IMR-90 (cell line): ENCODE data around the gene TSPEAR. TPM values are rescaled to one million over a fixed set of nuclear protein-coding genes. Genes with fewer than 3 reads are reported as not detected.

Experiments
- ATAC-seq: fragments of 200-7000 bp; cut with Tn5 transposase; 2 replicates; pipeline ENCODE4 v1.9.1; 2020; ENCODE audit warnings: low read depth, mild to moderate bottlenecking, moderate library complexity
- BruUV-seq: library from RNA; stranded (reverse); fragments of 400-500 nt; replicated peaks from 2 replicates; lab custom pipeline; 2021; lab: Mats Ljungman, UMichigan
- CTCF ChIA-PET: fragments of 300-600 bp; formaldehyde crosslinking; extraction: SDS; loops from one replicate; lab custom pipeline; 2021; ENCODE audit warnings: antibody characterized with exemption; lab: Yijun Ruan, JAX
- POLR2A ChIA-PET: fragments of 300-600 bp; sonication (Branson Sonifier 250); formaldehyde crosslinking; loops from one replicate; lab custom pipeline; 2022; ENCODE audit warnings: antibody characterized with exemption; ENCODE audit not compliant: unreplicated experiment; lab: Charles Lee
- DNase-seq: peaks from one replicate; pipeline ENCODE4 v3.0.0; 2013
- H2AFZ ChIP-seq: replicated peaks from 2 replicates; pipeline ENCODE3; 2013; ENCODE audit warnings: low read length, mild to moderate bottlenecking; ENCODE audit not compliant: poor library complexity
- H2AK5ac ChIP-seq: 2 replicates; pipeline ENCODE4 v1.6.1; 2013; ENCODE audit warnings: low read depth, low read length, inconsistent platforms
- H2AK9ac ChIP-seq: replicated peaks from 2 replicates; pipeline ENCODE3; 2013; ENCODE audit warnings: mild to moderate bottlenecking, low read depth, low read length, moderate library complexity; ENCODE audit not compliant: poor library complexity
- H2BK120ac ChIP-seq: 2 replicates; pipeline ENCODE4 v1.6.1; 2013; ENCODE audit warnings: low read depth, low read length, inconsistent platforms
- H2BK15ac ChIP-seq: 3 replicates; pipeline ENCODE4 v1.6.1; 2013; ENCODE audit warnings: low read depth, low read length, inconsistent platforms
- H2BK20ac ChIP-seq: 2 replicates; pipeline ENCODE4 v1.6.1; 2013; ENCODE audit warnings: low read depth, mild to moderate bottlenecking, inconsistent platforms, low read length, moderate library complexity
- H2BK5ac ChIP-seq: 2 replicates; pipeline ENCODE4 v1.6.1; 2013; ENCODE audit warnings: mild to moderate bottlenecking, low read depth, low read length, inconsistent platforms; ENCODE audit not compliant: poor library complexity, severe bottlenecking
- H3K14ac ChIP-seq: replicated peaks from 2 replicates; pipeline ENCODE4 v1.6.1; 2013; ENCODE audit warnings: low read depth, low read length, inconsistent platforms
- H3K18ac ChIP-seq: 2 replicates; pipeline ENCODE4 v1.6.1; 2013; ENCODE audit warnings: low read depth, low read length, control low read depth
- H3K23ac ChIP-seq: 2 replicates; pipeline ENCODE4 v1.6.1; 2013; ENCODE audit warnings: low read depth, low read length, inconsistent platforms
- H3K27ac ChIP-seq: 2 replicates; pipeline ENCODE4 v1.5.1; 2013; ENCODE audit warnings: mild to moderate bottlenecking, control low read depth, low read length; ENCODE audit not compliant: insufficient read depth
- H3K27me3 ChIP-seq: 2 replicates; pipeline ENCODE4 v1.6.1; 2013; ENCODE audit warnings: low read length; ENCODE audit not compliant: control insufficient read depth, insufficient read depth
- H3K36me3 ChIP-seq: 2 replicates; pipeline ENCODE4 v1.6.1; 2013; ENCODE audit warnings: low read length, mixed read lengths; ENCODE audit not compliant: control insufficient read depth, insufficient read depth
- H3K4ac ChIP-seq: 2 replicates; pipeline ENCODE4 v1.6.1; 2013; ENCODE audit warnings: low read depth, low read length, inconsistent platforms
- H3K4me1 ChIP-seq: 2 replicates; pipeline ENCODE4 v1.6.1; 2013; ENCODE audit warnings: low read length, mixed read lengths; ENCODE audit not compliant: control insufficient read depth, insufficient read depth
- H3K4me2 ChIP-seq: 2 replicates; pipeline ENCODE4 v1.6.1; 2013; ENCODE audit warnings: low read depth, mild to moderate bottlenecking, control low read depth, low read length, moderate library complexity
- H3K4me3 ChIP-seq: 2 replicates; pipeline ENCODE4 v1.5.1; 2013; ENCODE audit warnings: low read depth, mild to moderate bottlenecking, control low read depth, low read length, moderate library complexity; ENCODE audit not compliant: insufficient read depth
- H3K56ac ChIP-seq: 2 replicates; pipeline ENCODE4 v1.6.1; 2013; ENCODE audit warnings: low read length, inconsistent platforms; ENCODE audit not compliant: insufficient read depth; ENCODE audit errors: extremely low read depth
- H3K79me1 ChIP-seq, 2 experiments: 2 replicates each; pipeline ENCODE4 v1.6.1; 2013; ENCODE audit warnings: low read length in 2 of 2, inconsistent platforms in 1 of 2, low read depth in 1 of 2
- H3K9ac ChIP-seq: 2 replicates; pipeline ENCODE4 v1.6.1; 2013; ENCODE audit warnings: low read depth, low read length, control low read depth
- H3K9me1 ChIP-seq: 2 replicates; pipeline ENCODE4 v1.6.1; 2013; ENCODE audit warnings: low read length, inconsistent platforms; ENCODE audit not compliant: insufficient read depth
- H3K9me3 ChIP-seq: 2 replicates; pipeline ENCODE4 v1.6.1; 2013; ENCODE audit warnings: low read length; ENCODE audit not compliant: control insufficient read depth, insufficient read depth
- H4K20me1 ChIP-seq: 2 replicates; pipeline ENCODE4 v1.6.1; 2013; ENCODE audit warnings: low read length, inconsistent platforms; ENCODE audit not compliant: insufficient read depth
- H4K5ac ChIP-seq: 2 replicates; pipeline ENCODE4 v1.6.1; 2013; ENCODE audit warnings: mild to moderate bottlenecking, low read depth, low read length, control low read depth
- H4K8ac ChIP-seq, 2 experiments: 2 replicates each; pipeline ENCODE4 v1.6.1; 2013; ENCODE audit warnings: low read depth in 2 of 2, low read length in 2 of 2, control low read depth in 1 of 2, inconsistent platforms in 1 of 2
- H4K91ac ChIP-seq: 2 replicates; pipeline ENCODE4 v1.6.1; 2013; ENCODE audit warnings: low read depth, low read length, inconsistent platforms; ENCODE audit not compliant: insufficient read depth
- CEBPB ChIP-seq: IDR thresholded peaks from 2 replicates; pipeline ENCODE4 v1.6.1; 2012; ENCODE audit warnings: low read depth, low read length, improper control_type of control experiment
- CTCF ChIP-seq: conservative IDR thresholded peaks from 2 replicates; pipeline ENCODE4 v1.5.1; 2012; ENCODE audit warnings: mild to moderate bottlenecking, low read depth, low read length, improper control_type of control experiment
- ELK1 ChIP-seq: fragments of 150-350 bp; IDR thresholded peaks from 2 replicates; pipeline ENCODE4 v1.6.1; 2016; ENCODE audit warnings: low read depth, mild to moderate bottlenecking, low read length, moderate library complexity, borderline replicate concordance
- FOS ChIP-seq: fragments of 150-350 bp; IDR thresholded peaks from 2 replicates; pipeline ENCODE4 v1.6.1; 2016; ENCODE audit warnings: low read depth, low read length
- MAFK ChIP-seq: IDR thresholded peaks from 2 replicates; pipeline ENCODE4 v1.6.1; 2012; ENCODE audit warnings: low read depth, low read length, improper control_type of control experiment
- MAZ ChIP-seq: IDR thresholded peaks from 2 replicates; pipeline ENCODE4 v1.6.1; 2012; ENCODE audit warnings: low read depth, mild to moderate bottlenecking, low read length, improper control_type of control experiment, moderate library complexity, borderline replicate concordance
- MXI1 ChIP-seq: IDR thresholded peaks from 2 replicates; pipeline ENCODE4 v1.6.1; 2012; ENCODE audit warnings: low read depth, mild to moderate bottlenecking, low read length, moderate library complexity, borderline replicate concordance
- POLR2A ChIP-seq: IDR thresholded peaks from 2 replicates; pipeline ENCODE4 v1.6.1; 2012; ENCODE audit warnings: mild to moderate bottlenecking, low read depth, low read length
- RAD21 ChIP-seq: IDR thresholded peaks from 2 replicates; pipeline ENCODE4 v1.6.1; 2012; ENCODE audit warnings: low read length, improper control_type of control experiment
- RCOR1 ChIP-seq: IDR thresholded peaks from 2 replicates; pipeline ENCODE4 v1.6.1; 2012; ENCODE audit warnings: mild to moderate bottlenecking, low read length, improper control_type of control experiment; ENCODE audit not compliant: insufficient replicate concordance
- SMC3 ChIP-seq: fragments of 150-350 bp; IDR thresholded peaks from 2 replicates; pipeline ENCODE4 v1.6.1; 2016; ENCODE audit warnings: low read depth, mild to moderate bottlenecking, antibody characterized with exemption, low read length, moderate library complexity
- USF2 ChIP-seq: fragments of 150-350 bp; IDR thresholded peaks from 2 replicates; pipeline ENCODE4 v1.6.1; 2017; ENCODE audit warnings: mild to moderate bottlenecking, antibody characterized with exemption, low read length, low read depth
- WGBS, 2 experiments: methylation state at CpG; one replicate each; pipeline versions ENCODE4 v1.1.5 to v1.1.7; 2013; ENCODE audit warnings: missing lambda C conversion rate in 2 of 2; ENCODE audit not compliant: insufficient read length in 1 of 2; ENCODE audit errors: extremely low coverage in 2 of 2; 5-methylcytosine and 5-hydroxymethylcytosine counted together
- dilution Hi-C: fragments of 300-500 bp; cut with HindIII; formaldehyde crosslinking; loops from one replicate; pipeline ENCODE4 v1.14.3; 2018; ENCODE audit warnings: low sequenced_read_pairs; ENCODE audit not compliant: unreplicated experiment
- in situ Hi-C: fragments of 300-500 bp; cut with MboI; formaldehyde crosslinking; loops from 3 replicates; pipeline ENCODE4 v1.14.3; 2019; ENCODE audit warnings: low sequenced_read_pairs, inconsistent platforms, mixed read lengths
- intact Hi-C: fragments of 100-400 bp; cut with micrococcal nuclease; formaldehyde crosslinking; loops from 2 replicates; pipeline ENCODE4 v1.10.0; 2022
- polyA plus RNA-seq, 3 experiments: library from polyadenylated mRNA; depleted of rRNA; stranded (reverse); fragments of >200 nt; gene quantifications; 2 replicates each; pipeline ENCODE4 v1.2.3, GENCODE V29; 2012; ENCODE audit warnings: low replicate concordance in 1 of 3
- total RNA-seq: library from RNA; depleted of rRNA; stranded (reverse); fragments of >200 nt; gene quantifications from 2 replicates; pipeline ENCODE4 v1.2.3, GENCODE V29; 2012

The TSPEAR gene
- total and polyA plus RNA-seq, 2 of the 4 experiments (the other 2 are of a cell fraction) = not detected

- Histone ChIP-seq H4K8ac (no peak overlapping the region), H2BK15ac (no peak overlapping the region), H4K20me1 (no peaks in the 10 kb centered on the region), H3K27ac (no peak overlapping the region), H2BK20ac (no peak overlapping the region), H3K27me3 (0 out of 2 replicates have a peak, but pooled peaks cover 1% of the 10 kb centered on the region), H3K4me1 (no peaks in the 10 kb centered on the region), H3K9me3 (no peaks in the 10 kb centered on the region; the same call in 1 of the 2 replicates), H3K4me3 (no peak overlapping the region), H3K18ac (no peak overlapping the region), H2AFZ (no peak overlapping the region), H3K56ac (no peak overlapping the region), H2BK5ac (no peak overlapping the region), H2BK120ac (no peak overlapping the region), H3K4me2 (no peak overlapping the region), H3K14ac (no peak overlapping the region), H2AK9ac (no peak overlapping the region), H3K9ac (no peak overlapping the region), H3K79me1 (no peaks in the 10 kb centered on the region), H3K23ac (no peak overlapping the region), H2AK5ac (no peak overlapping the region), H3K4ac (no peak overlapping the region), H4K5ac (no peak overlapping the region), H4K91ac (no peak overlapping the region), H3K36me3 (no peaks in the 10 kb centered on the region), H3K9me1 (no peaks in the 10 kb centered on the region)
- intact Hi-C loops = no loop called here
- BruUV-seq = no TSS peak
- ATAC-seq = no peak
- no peak for DNase-seq
- in situ Hi-C loops = no loop called here
- dilution Hi-C loops = no loop called here
- POLR2A ChIA-PET = no interaction called here
- CTCF ChIA-PET = no interaction called here
- TF ChIP-seq USF2 (no peak), RAD21 (no peak), FOS (no peak), CEBPB (no peak), RCOR1 (no peak), SMC3 (no peak), MXI1 (no peak), ELK1 (no peak), MAZ (no peak), CTCF (no peak), MAFK (no peak), POLR2A (no peak)
- WGBS, 2 experiments = no CpG with 5 or more reads among the region's 11 CpGs
These were observed 170.6 kb downstream of the TSPEAR start for GRCh38 chr21:44540741-44541288.
